Glutamatergic neuron (in vitro differentiated cells): Measurements from ENCODE around the gene PRKRIP1. TPM values are rescaled to one million over a fixed set of nuclear protein-coding genes. Genes with fewer than 3 reads are reported as not detected.
"Not testable (repeated sequence)": the region's sequence is repeated elsewhere in the genome, so short reads cannot be mapped to it uniquely, and the experiment has no call there.

ENCODE experiments used
- DNase-seq: peaks from one replicate; pipeline ENCODE4 v3.0.0; 2022
- H3K27ac Mint-ChIP-seq: one replicate; pipeline ENCODE4 v1.8.0; 2020; ENCODE audit warnings: mild to moderate bottlenecking, mixed read lengths, inconsistent platforms; ENCODE audit not compliant: unreplicated experiment
- H3K27me3 Mint-ChIP-seq: one replicate; pipeline ENCODE4 v1.8.0; 2020; ENCODE audit warnings: mild to moderate bottlenecking, moderate library complexity, mixed read lengths, inconsistent platforms; ENCODE audit not compliant: unreplicated experiment
- H3K36me3 Mint-ChIP-seq: one replicate; pipeline ENCODE4 v1.8.0; 2020; ENCODE audit warnings: mild to moderate bottlenecking, mixed read lengths, inconsistent platforms; ENCODE audit not compliant: unreplicated experiment
- H3K4me1 Mint-ChIP-seq: one replicate; pipeline ENCODE4 v1.8.0; 2020; ENCODE audit warnings: mild to moderate bottlenecking, low read depth, mixed read lengths, inconsistent platforms; ENCODE audit not compliant: unreplicated experiment
- H3K4me3 Mint-ChIP-seq: one replicate; pipeline ENCODE4 v1.8.0; 2020; ENCODE audit warnings: mild to moderate bottlenecking, mixed read lengths, inconsistent platforms; ENCODE audit not compliant: unreplicated experiment
- H3K9me3 Mint-ChIP-seq: one replicate; pipeline ENCODE4 v1.8.0; 2020; ENCODE audit warnings: mild to moderate bottlenecking, moderate library complexity, mixed read lengths, inconsistent platforms; ENCODE audit not compliant: unreplicated experiment
- long read RNA-seq: library from polyadenylated mRNA; unstranded; transcript quantifications from one replicate; pipeline ENCODE4 v2.0.0, GENCODE V29; 2020; ENCODE audit not compliant: unreplicated experiment
- total RNA-seq: library from RNA; stranded (reverse); fragmentation: NEBNext Ultra II Directional; extraction: Animal tissue kit (Norgen Biotek cat#: 25700); gene quantifications from one replicate; pipeline ENCODE4 v1.2.1, GENCODE V29; 2021; ENCODE audit not compliant: unreplicated experiment
- TF ChIP-seq, protein P1 (sequence below): fragments of 200-600 bp; sonication (generic); IDR thresholded peaks from one replicate; pipeline ENCODE4 v1.5.0; 2021; ENCODE audit not compliant: partially characterized antibody, unreplicated experiment

PRKRIP1 gene, protein sequence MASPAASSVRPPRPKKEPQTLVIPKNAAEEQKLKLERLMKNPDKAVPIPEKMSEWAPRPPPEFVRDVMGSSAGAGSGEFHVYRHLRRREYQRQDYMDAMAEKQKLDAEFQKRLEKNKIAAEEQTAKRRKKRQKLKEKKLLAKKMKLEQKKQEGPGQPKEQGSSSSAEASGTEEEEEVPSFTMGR
- total RNA-seq: 31.0 TPM
- long read RNA-seq, transcript PRKRIP1-201 (6 exons, 2,159 nt): major isoform, 5 of 8 reads
- long read RNA-seq, partial matches to known transcripts: 0 of 8 reads
- long read RNA-seq, other reads (novel, unspliced or antisense): 3 of 8 reads

DNA sequence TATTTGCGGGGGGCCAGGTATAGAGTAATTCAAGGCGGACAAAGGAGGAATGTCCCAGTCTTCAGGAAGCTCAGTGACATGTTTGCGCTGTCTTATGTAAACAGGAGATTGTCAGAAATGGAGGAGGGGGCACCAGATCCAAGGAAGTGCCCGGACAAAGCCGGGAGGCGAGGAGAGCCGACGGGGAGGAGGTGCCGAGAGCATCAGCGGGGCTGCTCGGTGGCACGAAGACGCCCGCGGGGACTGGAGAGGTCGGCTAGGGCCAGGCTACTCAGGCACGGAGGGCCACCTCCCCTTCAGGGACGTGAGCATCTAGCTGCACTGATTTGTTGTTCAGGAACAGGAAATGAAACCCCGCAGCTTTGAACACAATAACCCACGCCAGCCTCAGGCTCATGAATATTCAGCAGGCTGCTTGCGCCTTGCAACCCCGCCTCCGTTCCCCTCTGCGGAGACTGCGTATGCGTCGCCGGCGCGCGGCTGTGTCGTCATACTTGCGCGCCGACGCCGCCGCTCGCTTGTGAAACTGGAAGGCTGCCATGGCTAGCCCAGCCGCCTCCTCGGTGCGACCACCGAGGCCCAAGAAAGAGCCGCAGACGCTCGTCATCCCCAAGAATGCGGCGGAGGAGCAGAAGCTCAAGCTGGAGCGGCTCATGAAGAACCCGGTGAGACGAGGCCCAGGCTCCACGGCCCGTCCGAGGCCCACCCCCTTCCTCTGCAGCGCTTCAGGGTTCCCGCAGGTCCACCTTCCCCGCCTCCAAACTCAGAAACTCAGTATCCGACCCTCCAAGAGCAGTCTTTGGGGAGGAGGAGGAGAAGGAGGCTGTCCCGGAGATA, at the start of gene PRKRIP1:
TSS of gene PRKRIP1 (plus strand) at position 491 of the 837 bp plus-strand sequence. CDS start at position 540, 49 bp downstream.
- peaks cover 9% of the 10 kb centered on the region for H3K9me3 Mint-ChIP-seq
- peak within 1 kb of the TSS; percentile 100 for H3K27ac Mint-ChIP-seq
- H3K4me1 Mint-ChIP-seq: peaks cover 5% of the 10 kb centered on the region
- peak within 1 kb of the TSS; percentile 99 for H3K4me3 Mint-ChIP-seq
- H3K36me3 Mint-ChIP-seq: peaks cover 4% of the 10 kb centered on the region
- TF ChIP-seq, protein P1, sequence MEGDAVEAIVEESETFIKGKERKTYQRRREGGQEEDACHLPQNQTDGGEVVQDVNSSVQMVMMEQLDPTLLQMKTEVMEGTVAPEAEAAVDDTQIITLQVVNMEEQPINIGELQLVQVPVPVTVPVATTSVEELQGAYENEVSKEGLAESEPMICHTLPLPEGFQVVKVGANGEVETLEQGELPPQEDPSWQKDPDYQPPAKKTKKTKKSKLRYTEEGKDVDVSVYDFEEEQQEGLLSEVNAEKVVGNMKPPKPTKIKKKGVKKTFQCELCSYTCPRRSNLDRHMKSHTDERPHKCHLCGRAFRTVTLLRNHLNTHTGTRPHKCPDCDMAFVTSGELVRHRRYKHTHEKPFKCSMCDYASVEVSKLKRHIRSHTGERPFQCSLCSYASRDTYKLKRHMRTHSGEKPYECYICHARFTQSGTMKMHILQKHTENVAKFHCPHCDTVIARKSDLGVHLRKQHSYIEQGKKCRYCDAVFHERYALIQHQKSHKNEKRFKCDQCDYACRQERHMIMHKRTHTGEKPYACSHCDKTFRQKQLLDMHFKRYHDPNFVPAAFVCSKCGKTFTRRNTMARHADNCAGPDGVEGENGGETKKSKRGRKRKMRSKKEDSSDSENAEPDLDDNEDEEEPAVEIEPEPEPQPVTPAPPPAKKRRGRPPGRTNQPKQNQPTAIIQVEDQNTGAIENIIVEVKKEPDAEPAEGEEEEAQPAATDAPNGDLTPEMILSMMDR: no peak
- H3K27me3 Mint-ChIP-seq: peaks cover 17% of the 10 kb centered on the region
- peak; percentile 83 for DNase-seq

DNA sequence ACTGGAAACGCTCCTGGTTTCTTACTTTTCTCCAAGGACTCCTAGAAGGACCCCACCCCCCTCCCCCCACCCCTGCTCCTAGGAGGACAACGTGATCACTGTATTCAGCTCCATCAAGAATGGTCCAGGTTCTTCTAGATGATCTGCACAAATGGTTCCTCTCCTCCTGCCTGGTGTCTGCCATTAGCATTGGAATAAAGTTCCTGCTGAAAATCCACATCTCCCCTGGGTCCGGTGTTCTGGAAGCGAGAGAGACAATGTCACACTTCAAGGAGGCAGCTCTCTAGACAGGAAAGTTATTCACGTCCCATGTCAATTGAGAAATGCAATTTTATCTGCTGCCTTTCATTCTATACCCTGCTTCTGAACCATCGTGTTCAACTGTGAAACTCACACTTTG, 49.2 kb upstream of the PRKRIP1 start:
- not testable (repeated sequence) for DNase-seq, H3K4me1 Mint-ChIP-seq, H3K36me3 Mint-ChIP-seq, H3K27me3 Mint-ChIP-seq, H3K27ac Mint-ChIP-seq, H3K4me3 Mint-ChIP-seq, H3K9me3 Mint-ChIP-seq

DNA sequence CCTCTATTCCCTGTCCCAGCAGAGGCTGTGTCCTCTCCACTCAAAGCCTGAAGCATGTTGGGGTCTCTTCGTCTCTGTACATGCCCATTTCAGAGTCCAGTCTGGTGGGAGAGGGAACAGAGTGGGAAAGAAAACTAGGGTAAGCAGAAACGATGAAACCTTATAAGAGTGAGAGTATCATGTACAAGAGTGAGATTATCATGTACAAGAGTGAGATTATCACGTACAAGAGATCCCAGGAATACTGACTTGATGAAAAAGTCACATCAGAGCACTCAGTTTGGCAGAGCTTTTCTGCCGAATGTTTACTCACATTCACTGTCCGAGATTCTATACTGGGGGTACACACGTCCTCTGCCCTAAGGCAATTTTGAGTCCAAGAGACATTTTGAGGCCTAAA, 39.8 kb upstream of the PRKRIP1 start, which contains the start of gene SPDYE6:
TSS of gene SPDYE6 (minus strand) at position 101 of the 400 bp plus-strand sequence. CDS start 421 bp downstream, outside the sequence.
- not testable (repeated sequence) for H3K4me3 Mint-ChIP-seq, H3K4me1 Mint-ChIP-seq, DNase-seq, H3K9me3 Mint-ChIP-seq, H3K36me3 Mint-ChIP-seq, H3K27me3 Mint-ChIP-seq, H3K27ac Mint-ChIP-seq

DNA sequence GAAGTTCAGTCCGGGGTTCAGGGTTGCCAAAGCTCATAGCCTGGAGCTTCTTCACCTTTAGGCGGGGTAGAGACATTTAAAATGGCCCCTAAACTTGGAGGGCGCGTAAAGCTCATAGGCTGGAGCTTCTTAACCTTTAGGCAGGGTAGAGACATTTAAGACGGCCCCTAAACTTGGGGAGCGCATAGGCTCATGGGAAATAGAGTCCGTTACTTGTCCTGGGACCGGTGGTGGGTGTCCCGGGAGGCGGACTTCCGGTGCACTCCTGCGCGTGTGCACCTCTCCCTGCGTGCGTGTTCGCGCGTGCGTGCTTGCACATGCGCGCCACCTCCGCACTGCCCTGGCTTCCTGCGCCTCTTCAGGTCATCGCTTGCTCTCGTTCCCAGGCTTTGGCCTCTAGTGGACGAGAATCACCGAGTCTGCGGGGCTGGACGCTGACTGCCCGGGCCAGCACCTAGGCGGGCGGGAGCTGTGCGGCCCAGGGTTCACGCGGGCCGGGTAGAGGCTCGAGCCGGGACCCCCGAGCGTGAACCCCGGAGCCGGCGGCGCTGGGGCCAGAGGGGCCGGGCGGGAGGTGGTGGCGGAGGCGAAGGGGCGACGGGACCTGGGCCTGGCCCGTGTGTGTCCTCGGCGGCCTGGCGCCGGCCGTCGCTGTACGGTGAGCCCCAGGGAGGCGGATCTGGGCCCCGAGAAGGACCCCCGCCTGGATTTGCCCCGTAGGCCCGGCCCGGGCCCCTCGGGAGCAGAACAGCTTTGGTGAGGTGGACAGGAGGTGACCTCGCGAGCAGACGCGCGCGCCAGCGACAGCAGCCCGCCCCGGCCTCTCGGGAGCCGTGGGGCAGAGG, 32.4 kb upstream of the PRKRIP1 start:
- H3K9me3 Mint-ChIP-seq, H3K36me3 Mint-ChIP-seq, H3K27me3 Mint-ChIP-seq, H3K4me1 Mint-ChIP-seq: not testable (repeated sequence)
- Mint-ChIP-seq H3K4me3 (peak overlapping the region; percentile 95), H3K27ac (peak overlapping the region; percentile 90)
- peak; percentile 93 for DNase-seq

DNA sequence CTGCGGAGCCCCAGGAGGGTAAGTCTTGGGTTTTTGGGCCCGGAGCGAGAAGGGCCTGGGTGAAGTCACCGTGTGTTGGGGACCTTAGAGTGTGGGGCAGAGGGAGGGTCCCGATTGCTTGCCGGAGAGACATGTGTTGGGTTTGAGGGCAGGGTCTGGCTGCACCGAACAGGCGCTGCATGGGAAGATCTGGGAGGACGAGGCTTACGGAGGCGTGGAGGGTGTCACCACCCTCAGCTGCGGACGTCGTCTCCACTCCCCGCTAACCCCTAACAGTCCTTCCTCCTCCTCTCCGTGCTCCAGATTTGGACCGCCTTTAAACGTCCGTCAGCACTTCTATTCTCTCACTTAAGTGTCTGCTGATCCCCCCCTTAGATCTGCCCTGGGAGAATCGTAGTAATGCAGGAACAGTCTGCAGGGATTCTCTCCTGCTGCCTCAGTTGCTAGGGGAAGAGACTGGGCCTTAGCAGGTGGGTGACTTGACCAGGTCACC, 31.7 kb upstream of the PRKRIP1 start:
- Mint-ChIP-seq H3K4me3 (peak overlapping the region; percentile 95), H3K27ac (peak overlapping the region; percentile 90)
- not testable (repeated sequence) for H3K4me1 Mint-ChIP-seq, H3K9me3 Mint-ChIP-seq, H3K36me3 Mint-ChIP-seq, DNase-seq, H3K27me3 Mint-ChIP-seq

DNA sequence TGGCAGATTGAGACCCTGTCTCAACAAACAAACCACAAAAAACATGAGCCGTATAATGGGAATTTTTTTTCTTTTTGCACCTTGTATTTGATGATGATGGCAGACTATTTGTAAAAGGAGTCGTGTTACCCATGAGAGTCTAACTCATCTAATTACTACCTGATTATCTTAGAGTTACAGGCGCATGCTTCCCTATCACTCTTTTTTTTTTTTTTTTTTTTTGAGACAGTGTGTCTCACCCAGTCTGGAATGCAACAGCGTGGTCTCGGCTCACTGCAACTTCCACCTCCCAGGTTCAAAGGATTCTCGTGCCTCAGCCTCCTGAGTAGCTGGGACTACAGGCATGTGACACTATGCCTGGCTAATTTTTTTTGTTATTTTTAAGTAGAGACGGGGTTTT, 30.8 kb upstream of the PRKRIP1 start:
- not testable (repeated sequence) for H3K27me3 Mint-ChIP-seq, H3K4me1 Mint-ChIP-seq, DNase-seq, H3K36me3 Mint-ChIP-seq, H3K9me3 Mint-ChIP-seq, H3K27ac Mint-ChIP-seq
- H3K4me3 Mint-ChIP-seq: peak overlapping the region; percentile 63

DNA sequence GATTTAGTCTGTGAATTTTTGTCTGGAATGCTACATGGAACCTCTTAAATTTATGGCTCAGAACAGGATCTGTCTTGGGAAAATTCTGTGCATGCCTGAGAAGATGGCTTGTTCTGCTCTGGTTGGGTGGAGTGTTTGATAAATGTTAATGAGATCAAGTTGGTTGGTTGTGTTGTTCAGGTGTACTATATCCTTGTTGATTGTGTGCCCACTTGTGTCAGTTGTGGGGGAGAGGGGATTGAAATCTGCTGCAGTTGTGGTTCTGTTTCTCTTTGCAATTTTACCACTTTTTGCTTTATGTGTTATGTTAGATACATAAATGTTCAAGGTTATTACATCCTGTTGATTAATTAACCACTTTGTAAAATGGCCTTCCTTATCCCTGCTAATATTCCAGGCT, 26.1 kb upstream of the PRKRIP1 start:
- H3K36me3 Mint-ChIP-seq, H3K4me3 Mint-ChIP-seq, H3K27ac Mint-ChIP-seq, H3K4me1 Mint-ChIP-seq, DNase-seq, H3K9me3 Mint-ChIP-seq, H3K27me3 Mint-ChIP-seq: not testable (repeated sequence)

DNA sequence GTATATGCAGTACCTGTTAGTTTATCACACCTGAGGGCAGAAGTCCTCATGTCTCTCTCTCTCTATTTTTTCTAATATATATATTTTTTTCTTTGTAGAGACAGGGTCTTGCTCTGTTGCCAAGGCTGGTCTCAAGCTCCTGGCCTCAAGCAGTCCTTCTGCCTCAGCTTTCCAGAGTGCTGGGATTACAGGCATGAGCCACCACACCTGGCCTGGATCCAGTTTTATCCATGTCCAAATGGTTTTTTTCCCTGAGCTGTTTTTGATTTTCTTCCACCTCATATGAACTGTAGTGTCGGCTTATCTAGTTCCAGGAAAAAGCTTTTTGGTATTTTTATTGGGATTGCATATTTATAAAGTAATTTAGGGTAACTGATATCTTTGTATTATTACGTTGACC, 23.4 kb upstream of the PRKRIP1 start:
- H3K9me3 Mint-ChIP-seq, DNase-seq, H3K4me1 Mint-ChIP-seq, H3K27me3 Mint-ChIP-seq, H3K36me3 Mint-ChIP-seq, H3K27ac Mint-ChIP-seq, H3K4me3 Mint-ChIP-seq: not testable (repeated sequence)
